Measurements from ENCODE around the gene MUC4. TPM values are rescaled to one million over a fixed set of nuclear protein-coding genes. Genes with fewer than 3 reads are reported as not detected.

Gene MUC4

Small RNAs within 50 kb of the gene (small RNA-seq; reads per million reads assigned to genes)
- gene MIR570 (ENCODE audit: insufficient read depth), result not detected
